HEK293 (cell line): ENCODE measurements around the gene KRABD2.

ENCODE experiments used
- CTCF ChIA-PET: fragments of 350-600 bp; formaldehyde crosslinking; extraction: SDS; loops from one replicate; lab custom pipeline; 2021; ENCODE audit warnings: antibody characterized with exemption; lab: Yijun Ruan, JAX
- POLR2A ChIA-PET: fragments of 300-600 bp; formaldehyde crosslinking; extraction: SDS; loops from one replicate; lab custom pipeline; 2020; ENCODE audit warnings: antibody characterized with exemption, inconsistent platforms; lab: Yijun Ruan, JAX
- H3K27ac ChIP-seq: fragments of 200-500 bp; sonication (Bioruptor generic); 2 replicates; pipeline ENCODE4 v1.5.1; 2014; ENCODE audit warnings: low read depth, low read length, control low read depth, inconsistent platforms; ENCODE audit errors: extremely low read depth
- H3K36me3 ChIP-seq, 2 experiments: fragments of 200-500 bp in 1 of 2; sonication (Bioruptor generic) in 1 of 2; 1 replicate in 1 of 2; 2 replicates in 1 of 2; pipeline ENCODE4 v1.5.1; 2014 to 2017; ENCODE audit warnings: inconsistent platforms in 2 of 2, low read length in 2 of 2; ENCODE audit not compliant: control insufficient read depth in 2 of 2, insufficient read depth in 1 of 2
- H3K4me1 ChIP-seq: fragments of 200-500 bp; sonication (Bioruptor generic); 2 replicates; pipeline ENCODE4 v1.5.1; 2014; ENCODE audit warnings: mild to moderate bottlenecking, low read length, inconsistent platforms; ENCODE audit not compliant: control insufficient read depth, insufficient read depth
- H3K4me3 ChIP-seq: 2 replicates; pipeline ENCODE4 v1.5.1; 2011; ENCODE audit warnings: low read depth, mild to moderate bottlenecking, control low read depth, low read length, moderate library complexity
- H3K9me3 ChIP-seq: fragments of 200-500 bp; sonication (Bioruptor generic); 2 replicates; pipeline ENCODE4 v1.5.1; 2014; ENCODE audit warnings: low read depth, low read length, inconsistent platforms; ENCODE audit not compliant: control insufficient read depth, insufficient read depth
- CTCF ChIP-seq: fragments of 450-650 bp; formaldehyde crosslinking; IDR thresholded peaks from 2 replicates; pipeline ENCODE4 v1.5.1; 2016; ENCODE audit warnings: missing biosample characterization, missing genetic modification characterization
- GFI1B ChIP-seq: fragments of 450-650 bp; formaldehyde crosslinking; IDR thresholded peaks from 2 replicates; pipeline ENCODE4 v1.5.1; 2016; ENCODE audit warnings: missing biosample characterization, missing genetic modification characterization
- GLIS1 ChIP-seq: fragments of 450-650 bp; formaldehyde crosslinking; IDR thresholded peaks from 2 replicates; pipeline ENCODE4 v1.5.1; 2016; ENCODE audit warnings: missing biosample characterization, missing genetic modification characterization
- IKZF3 ChIP-seq: fragments of 450-650 bp; IDR thresholded peaks from 2 replicates; pipeline ENCODE4 v1.5.0; 2018; ENCODE audit warnings: missing biosample characterization, mild to moderate bottlenecking, missing genetic modification characterization, moderate library complexity
- KLF8 ChIP-seq: fragments of 450-650 bp; formaldehyde crosslinking; IDR thresholded peaks from 2 replicates; pipeline ENCODE4 v1.5.1; 2016; ENCODE audit warnings: missing biosample characterization, missing genetic modification characterization
- MEIS1 ChIP-seq: sonication (generic); formaldehyde crosslinking; IDR thresholded peaks from 2 replicates; pipeline ENCODE4 v1.8.1; 2022; ENCODE audit warnings: missing genetic modification reagents, mild to moderate bottlenecking, borderline replicate concordance
- MZF1 ChIP-seq: fragments of 450-650 bp; formaldehyde crosslinking; IDR thresholded peaks from 2 replicates; pipeline ENCODE4 v1.5.1; 2017; ENCODE audit warnings: missing biosample characterization, missing genetic modification characterization, borderline replicate concordance
- PATZ1 ChIP-seq: fragments of 450-650 bp; formaldehyde crosslinking; IDR thresholded peaks from 2 replicates; pipeline ENCODE4 v1.5.1; 2016; ENCODE audit warnings: missing biosample characterization, missing genetic modification characterization
- SP2 ChIP-seq: fragments of 450-650 bp; formaldehyde crosslinking; IDR thresholded peaks from 2 replicates; pipeline ENCODE4 v1.5.1; 2016; ENCODE audit warnings: missing biosample characterization, missing genetic modification characterization
- TCF7L2 ChIP-seq: IDR thresholded peaks from 2 replicates; pipeline ENCODE4 v1.6.1; 2011; ENCODE audit warnings: low read depth, mild to moderate bottlenecking, inconsistent platforms, low read length, moderate library complexity, borderline replicate concordance
- TSHZ1 ChIP-seq: fragments of 450-650 bp; formaldehyde crosslinking; IDR thresholded peaks from 2 replicates; pipeline ENCODE4 v1.5.1; 2016; ENCODE audit warnings: missing biosample characterization, missing genetic modification characterization, borderline replicate concordance
- WT1 ChIP-seq: fragments of 450-650 bp; formaldehyde crosslinking; IDR thresholded peaks from 2 replicates; pipeline ENCODE4 v1.5.1; 2016; ENCODE audit warnings: missing biosample characterization, missing genetic modification characterization
- YY1 ChIP-seq: fragments of 450-650 bp; formaldehyde crosslinking; IDR thresholded peaks from 2 replicates; pipeline ENCODE4 v1.5.1; 2018; ENCODE audit warnings: missing biosample characterization, missing genetic modification characterization
- ZBTB20 ChIP-seq: fragments of 450-650 bp; formaldehyde crosslinking; IDR thresholded peaks from 2 replicates; pipeline ENCODE4 v1.5.1; 2016; ENCODE audit warnings: missing biosample characterization, missing genetic modification characterization
- ZBTB48 ChIP-seq: fragments of 450-650 bp; formaldehyde crosslinking; IDR thresholded peaks from 2 replicates; pipeline ENCODE4 v1.5.1; 2016; ENCODE audit warnings: missing biosample characterization, missing genetic modification characterization
- ZBTB6 ChIP-seq: fragments of 450-650 bp; formaldehyde crosslinking; IDR thresholded peaks from 2 replicates; pipeline ENCODE4 v1.5.1; 2017; ENCODE audit warnings: missing biosample characterization, missing genetic modification characterization
- ZFP69B ChIP-seq: fragments of 450-650 bp; formaldehyde crosslinking; IDR thresholded peaks from 2 replicates; pipeline ENCODE4 v1.5.1; 2016; ENCODE audit warnings: missing biosample characterization, missing genetic modification characterization
- ZNF16 ChIP-seq: fragments of 450-650 bp; formaldehyde crosslinking; IDR thresholded peaks from 2 replicates; pipeline ENCODE4 v1.5.1; 2016; ENCODE audit warnings: low read depth, missing biosample characterization, missing genetic modification characterization
- ZNF292 ChIP-seq: fragments of 450-650 bp; formaldehyde crosslinking; IDR thresholded peaks from 2 replicates; pipeline ENCODE4 v1.5.1; 2016; ENCODE audit warnings: low read depth, missing biosample characterization, missing genetic modification characterization, borderline replicate concordance
- ZNF433 ChIP-seq: fragments of 450-650 bp; formaldehyde crosslinking; IDR thresholded peaks from 2 replicates; pipeline ENCODE4 v1.5.1; 2016; ENCODE audit warnings: missing biosample characterization, missing genetic modification characterization, low read depth
- ZNF513 ChIP-seq: fragments of 450-650 bp; IDR thresholded peaks from 2 replicates; pipeline ENCODE4 v1.5.1; 2018; ENCODE audit warnings: missing biosample characterization, missing genetic modification characterization
- ZNF610 ChIP-seq: fragments of 450-650 bp; formaldehyde crosslinking; IDR thresholded peaks from 2 replicates; pipeline ENCODE4 v1.5.1; 2016; ENCODE audit warnings: missing biosample characterization, missing genetic modification characterization, borderline replicate concordance
- ZNF76 ChIP-seq: fragments of 450-650 bp; formaldehyde crosslinking; IDR thresholded peaks from 2 replicates; pipeline ENCODE4; 2016; ENCODE audit warnings: low read depth, missing biosample characterization, missing genetic modification characterization, borderline replicate concordance
- ZNF837 ChIP-seq: fragments of 450-650 bp; formaldehyde crosslinking; IDR thresholded peaks from 2 replicates; pipeline ENCODE4 v1.5.1; 2016; ENCODE audit warnings: missing biosample characterization, missing genetic modification characterization
- ZSCAN30 ChIP-seq: fragments of 450-650 bp; IDR thresholded peaks from 2 replicates; pipeline ENCODE4 v1.5.1; 2018; ENCODE audit warnings: missing biosample characterization, mild to moderate bottlenecking, missing genetic modification characterization, moderate library complexity

Gene KRABD2

GRCh38 chr17:8376271-8377067, at the start of gene KRABD2 (continued):
- 0 out of 2 replicates have a peak, but pooled peaks have one; percentile 26 for TF ChIP-seq GFI1B (tag by site-specific recombination)
- TF ChIP-seq ZNF433 (tag by site-specific recombination): no peak
- peak; percentile 96 for TF ChIP-seq CTCF (tag by site-specific recombination)
- TF ChIP-seq ZSCAN30 (tag by site-specific recombination): 0 out of 2 replicates have a peak, but pooled peaks have one; percentile 57
- no peak for TF ChIP-seq ZBTB6 (tag by site-specific recombination)
- 0 out of 2 replicates have a peak, but pooled peaks have one; percentile 29 for TF ChIP-seq ZBTB48 (tag by site-specific recombination)
- no peak for TF ChIP-seq YY1 (tag by site-specific recombination)
- peak; percentile 85 for TF ChIP-seq SP2 (tag by site-specific recombination)
- peak; percentile 75 for TF ChIP-seq MZF1
- peak; percentile 30; the same call in 1 of the 2 replicates for TF ChIP-seq ZFP69B (tag by site-specific recombination)
- TF ChIP-seq WT1 (tag by site-specific recombination): 0 out of 2 replicates have a peak, but pooled peaks have one; percentile 46
- peak; percentile 20; the same call in 1 of the 2 replicates for TF ChIP-seq ZNF610 (tag by site-specific recombination)
- TF ChIP-seq GLIS1: peak; percentile 49
- peak; percentile 95 for TF ChIP-seq IKZF3
- TF ChIP-seq KLF8 (tag by site-specific recombination): peak; percentile 78; the same call in 1 of the 2 replicates
- TF ChIP-seq ZNF837 (tag by site-specific recombination): 0 out of 2 replicates have a peak, but pooled peaks have one; percentile 20
- peak; percentile 97 for TF ChIP-seq PATZ1 (tag by site-specific recombination)
- TF ChIP-seq ZNF76: peak; percentile 57; the same call in 1 of the 2 replicates
- no peak for TF ChIP-seq MEIS1 (CRISPR knock-in tag)

GRCh38 chr17:8421571-8421970, 45.1 kb upstream of the KRABD2 start:
- ChIA-PET POLR2A (no interaction called here), CTCF (interaction anchor here (0.7 to 3.8 kb wide), 3 partner anchors 12 to 313 kb away, joined by 5 to 28 read pairs (median 6); no protein-coding TSS in a partner anchor)
- Histone ChIP-seq H3K36me3 (no peaks in the 10 kb centered on the region), H3K9me3 (no peaks in the 10 kb centered on the region), H3K4me1 (no peaks in the 10 kb centered on the region), H3K27ac (no peak overlapping the region)
- TF ChIP-seq ZNF16 (tag by site-specific recombination) (no peak), ZNF513 (tag by site-specific recombination) (no peak), ZBTB20 (tag by site-specific recombination) (no peak), ZNF433 (tag by site-specific recombination) (no peak), ZSCAN30 (tag by site-specific recombination) (no peak), TSHZ1 (tag by site-specific recombination) (no peak), ZNF292 (tag by site-specific recombination) (no peak), TCF7L2 (no peak)
- TF ChIP-seq, all 188 proteins: peak for 0
- H3K4me3 ChIP-seq: no peak overlapping the region
